Endothelial cell of umbilical vein (primary cell): ENCODE results near the gene STRN3. TPM values are rescaled to one million over a fixed set of nuclear protein-coding genes. Genes with fewer than 3 reads are reported as not detected.
A peak's percentile ranks its signal among the peaks of the same experiment; 100 is the strongest.

Experiments
- BruUV-seq: library from RNA; stranded (reverse); fragments of 400-500 nt; replicated peaks from 2 replicates; lab custom pipeline; 2021; lab: Mats Ljungman, UMichigan
- CTCF ChIA-PET: fragments of 300-600, 350-600 bp; sonication (Branson Sonifier 250); formaldehyde crosslinking; loops from one replicate; lab custom pipeline; 2021; ENCODE audit warnings: antibody characterized with exemption, inconsistent platforms; lab: Charles Lee
- POLR2A ChIA-PET: fragments of 300-600, 350-600 bp; sonication (Branson Sonifier 250); formaldehyde crosslinking; loops from one replicate; lab custom pipeline; 2021; ENCODE audit warnings: antibody characterized with exemption, inconsistent platforms; lab: Charles Lee
- DNase-seq: peaks from one replicate; pipeline ENCODE4 v3.0.0-alpha.2; 2011; ENCODE audit warnings: low read depth, low spot score
- FAIRE-seq: peaks from 2 replicates; lab custom pipeline; 2011; peaks lifted over from hg19 to GRCh38; lab: Jason Lieb, UNC
- H2AFZ ChIP-seq: 2 replicates; pipeline ENCODE4 v1.6.0; 2012; ENCODE audit warnings: low read depth, low read length, control low read depth, inconsistent platforms
- H3K27ac ChIP-seq: 2 replicates; pipeline ENCODE4 v1.5.1; 2011; ENCODE audit warnings: low read depth, mild to moderate bottlenecking, control low read depth, low read length, moderate library complexity; ENCODE audit not compliant: insufficient read depth
- H3K27me3 ChIP-seq, 2 experiments: 2 replicates each; pipeline versions ENCODE4 v1.6.0 to v1.6.1; 2011; ENCODE audit warnings: low read length in 2 of 2, mixed read lengths in 1 of 2; ENCODE audit not compliant: control insufficient read depth in 2 of 2, insufficient read depth in 2 of 2
- H3K36me3 ChIP-seq, 2 experiments: 2 replicates in 1 of 2; 3 replicates in 1 of 2; pipeline ENCODE4 v1.5.1; 2011; ENCODE audit warnings: low read length in 2 of 2, mild to moderate bottlenecking in 1 of 2, moderate library complexity in 1 of 2; ENCODE audit not compliant: control insufficient read depth in 2 of 2, insufficient read depth in 2 of 2; ENCODE audit errors: extremely low read depth in 1 of 2
- H3K4me1 ChIP-seq: 3 replicates; pipeline ENCODE4 v1.5.1; 2011; ENCODE audit warnings: mild to moderate bottlenecking, low read length; ENCODE audit not compliant: control insufficient read depth, insufficient read depth; ENCODE audit errors: extremely low read depth
- H3K4me2 ChIP-seq: 2 replicates; pipeline ENCODE4 v1.6.1; 2011; ENCODE audit warnings: low read length, control low read depth, mixed read lengths; ENCODE audit not compliant: insufficient read depth
- H3K4me3 ChIP-seq, 3 experiments: fragments of 200-600 bp in 1 of 3; sonication (generic), shearing (Covaris generic) in 1 of 3; replicated peaks in 1 of 3; 2 replicates each; pipeline ENCODE4 v1.5.1; 2011 to 2016; ENCODE audit warnings: control low read depth in 3 of 3, low read length in 3 of 3, mild to moderate bottlenecking in 2 of 3, inconsistent platforms in 1 of 3, low read depth in 1 of 3, moderate library complexity in 1 of 3; ENCODE audit not compliant: insufficient read depth in 1 of 3
- H3K79me2 ChIP-seq: 2 replicates; pipeline ENCODE4 v1.6.0; 2012; ENCODE audit warnings: low read length, inconsistent platforms; ENCODE audit not compliant: control insufficient read depth, insufficient read depth
- H3K9ac ChIP-seq: replicated peaks from 2 replicates; pipeline ENCODE3; 2011; ENCODE audit warnings: low read length, control low read depth; ENCODE audit not compliant: insufficient read depth; ENCODE audit errors: extremely low read depth
- H3K9me1 ChIP-seq: replicated peaks from 3 replicates; pipeline ENCODE4 v1.6.0; 2011; ENCODE audit warnings: mild to moderate bottlenecking, low read length; ENCODE audit not compliant: control insufficient read depth, insufficient read depth; ENCODE audit errors: extremely low read depth
- H3K9me3 ChIP-seq: replicated peaks from 2 replicates; pipeline ENCODE4 v1.5.1; 2012; ENCODE audit warnings: low read length, inconsistent platforms; ENCODE audit not compliant: control insufficient read depth, insufficient read depth
- H4K20me1 ChIP-seq: replicated peaks from 2 replicates; pipeline ENCODE3; 2011; ENCODE audit warnings: mild to moderate bottlenecking, low read length; ENCODE audit not compliant: control insufficient read depth, insufficient read depth; ENCODE audit errors: extremely low read depth
- EZH2 ChIP-seq: IDR thresholded peaks from 2 replicates; pipeline ENCODE4 v1.6.1; 2012; ENCODE audit warnings: borderline replicate concordance, low read depth, mild to moderate bottlenecking, moderate library complexity, low read length, inconsistent platforms; ENCODE audit not compliant: severe bottlenecking
- FOS ChIP-seq: IDR thresholded peaks from 2 replicates; pipeline ENCODE4 v1.6.1; 2011; ENCODE audit warnings: mild to moderate bottlenecking, low read length, moderate library complexity, borderline replicate concordance; ENCODE audit not compliant: insufficient read depth
- GATA2 ChIP-seq: IDR thresholded peaks from 2 replicates; pipeline ENCODE4 v1.7.0; 2011; ENCODE audit warnings: low read depth, mild to moderate bottlenecking, moderate library complexity, mixed read lengths, low read length; ENCODE audit not compliant: insufficient read length, insufficient read depth
- JUN ChIP-seq: IDR thresholded peaks from 2 replicates; pipeline ENCODE4 v1.6.1; 2011; ENCODE audit warnings: borderline replicate concordance, low read depth; ENCODE audit not compliant: insufficient read length, insufficient read depth
- POLR2A ChIP-seq: IDR thresholded peaks from 2 replicates; pipeline ENCODE4 v1.6.1; 2012; ENCODE audit warnings: low read depth, mild to moderate bottlenecking, control low read depth, low read length
- POLR2AphosphoS5 ChIP-seq: IDR thresholded peaks from 2 replicates; pipeline ENCODE4 v1.6.1; 2012; ENCODE audit warnings: low read depth, mild to moderate bottlenecking, control low read depth, low read length, moderate library complexity; ENCODE audit not compliant: insufficient read depth
- dilution Hi-C: fragments of 300-500 bp; cut with MboI; formaldehyde crosslinking; loops from one replicate; pipeline ENCODE4 v1.15.0; 2019; ENCODE audit warnings: low sequenced_read_pairs; ENCODE audit not compliant: extremely low pct_ligation_motif_present
- intact Hi-C: fragments of 100-400 bp; cut with micrococcal nuclease; formaldehyde crosslinking; loops from one replicate; pipeline ENCODE4 v1.10.0; 2022
- polyA plus RNA-seq, 4 experiments: library from polyadenylated mRNA; depleted of rRNA in 3 of 4; stranded (reverse) in 3 of 4; unstranded in 1 of 4; fragments of >200 nt; gene quantifications; 2 replicates each; pipeline versions ENCODE4 v1.2.1 to v1.2.3, GENCODE V29; 2011 to 2012; ENCODE audit warnings: missing spikeins in 1 of 4
- total RNA-seq: library from RNA; stranded (reverse); gene quantifications from 2 replicates; pipeline ENCODE4 v1.2.3, GENCODE V29; 2021

The STRN3 gene
- total and polyA plus RNA-seq, 2 donors (not counting 3 experiments of a cell fraction or from before 2014, with no cell fraction given), result 8.4 to 35.1 TPM

DNA sequence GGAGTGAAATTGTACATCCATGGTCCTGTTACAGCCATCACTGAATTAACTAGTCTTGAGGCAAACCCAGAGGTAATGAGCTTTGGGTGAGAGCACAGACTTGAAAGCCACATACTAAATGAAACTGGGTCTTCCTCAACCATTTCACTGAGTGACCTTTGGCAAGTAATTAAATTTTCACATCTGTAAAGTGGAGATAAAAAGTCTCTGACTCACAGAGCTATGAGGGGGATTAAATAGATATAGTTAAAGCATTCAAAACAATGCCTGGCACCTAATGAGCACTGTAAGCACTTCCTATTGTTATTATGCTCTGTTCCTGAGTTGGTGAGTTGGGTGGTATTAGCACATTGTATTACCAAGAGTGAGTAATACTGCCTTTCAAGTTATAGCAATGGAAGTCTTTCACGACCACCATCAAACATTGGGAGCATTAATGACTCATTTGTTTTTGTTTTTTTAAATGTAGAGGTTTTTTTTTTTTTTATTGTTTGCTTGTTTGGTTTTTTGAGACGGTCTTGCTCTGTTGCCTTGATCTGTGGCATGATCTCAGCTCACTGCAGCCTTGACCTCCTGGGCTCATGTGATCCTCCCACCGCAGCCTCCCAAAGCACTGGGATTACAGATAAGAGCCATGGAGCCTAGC lies 12.5 kb upstream of the STRN3 start:
- H3K9ac ChIP-seq, result no peak overlapping the region
- H3K4me1 ChIP-seq, result peaks cover 18% of the 10 kb centered on the region
- ChIA-PET POLR2A (interaction anchor here (0.7 to 2.3 kb wide), 2 partner anchors 12 to 90 kb away, joined by 4 to 26 read pairs; partner anchors contain the start of gene STRN3), CTCF (interaction anchor here (1.1 to 2.6 kb wide), 7 partner anchors 10 to 62 kb away, joined by 3 to 21 read pairs (median 5); partner anchors contain the start of genes AP4S1 and STRN3)
- no TSS peak for BruUV-seq
- H3K4me2 ChIP-seq, result peak overlapping the region; percentile 34
- H3K4me3 ChIP-seq, result no peak overlapping the region
- DNase-seq (peak; percentile 96), FAIRE-seq (peak; percentile 98)
- H3K27me3 ChIP-seq, result no peaks in the 10 kb centered on the region
- TF ChIP-seq EZH2 (no peak), FOS (peak; percentile 92), GATA2 (peak; percentile 87), POLR2A (no peak), JUN (peak; percentile 91), POLR2AphosphoS5 (peak; percentile 67)
- no peaks in the 10 kb centered on the region for H3K9me3 ChIP-seq
- H3K27ac ChIP-seq, result peak overlapping the region; percentile 21
- H2AFZ ChIP-seq, result no peak overlapping the region
- dilution Hi-C loops, result no loop called here
- intact Hi-C loops, result loop anchor here (1.0 kb wide), 2 partner anchors 12 to 58 kb away; partner anchors contain the start of gene STRN3
- H3K79me2 ChIP-seq, result no peaks in the 10 kb centered on the region
- peaks cover 2% of the 10 kb centered on the region for H4K20me1 ChIP-seq
- H3K36me3 ChIP-seq, result no peaks in the 10 kb centered on the region
- no peaks in the 10 kb centered on the region for H3K9me1 ChIP-seq
